Kidney (tissue), 14 donors: ENCODE measurements around the gene MRPS23. TPM values are rescaled to one million over a fixed set of nuclear protein-coding genes. Genes with fewer than 3 reads are reported as not detected.

Experiments used
- DNase-seq, 5 donors: peaks; one replicate each; pipeline ENCODE4 v3.0.0-alpha.2; 2013 to 2020
- FAIRE-seq: peaks from 2 replicates; lab custom pipeline; 2012; peaks lifted over from hg19 to GRCh38; lab: Jason Lieb, UNC
- H3K27ac ChIP-seq, 2 donors: one replicate each; pipeline ENCODE4 v1.7.0; 2013; ENCODE audit warnings: low read depth in 2 of 2, low read length in 2 of 2, inconsistent platforms in 1 of 2
- H3K27me3 ChIP-seq: one replicate; pipeline ENCODE4 v1.7.1; 2013; ENCODE audit warnings: low read length, inconsistent platforms; ENCODE audit not compliant: control insufficient read depth, insufficient read depth
- H3K36me3 ChIP-seq, 3 donors: one replicate each; pipeline versions ENCODE4 v1.7.0 to v1.7.1; 2013; ENCODE audit warnings: low read length in 3 of 3, control low read depth in 1 of 3, inconsistent platforms in 1 of 3; ENCODE audit not compliant: insufficient read depth in 3 of 3, control insufficient read depth in 2 of 3
- H3K4me1 ChIP-seq, 3 donors: one replicate each; pipeline versions ENCODE4 v1.7.0 to v1.7.1; 2013; ENCODE audit warnings: low read length in 3 of 3, inconsistent platforms in 1 of 3, low read depth in 1 of 3; ENCODE audit not compliant: control insufficient read depth in 2 of 3, insufficient read depth in 2 of 3
- H3K4me3 ChIP-seq, 3 donors: one replicate each; pipeline versions ENCODE4 v1.7.0 to v1.8.1; 2013; ENCODE audit warnings: low read length in 3 of 3, control low read depth in 1 of 3, inconsistent platforms in 1 of 3
- H3K9ac ChIP-seq, 3 donors: one replicate each; pipeline versions ENCODE4 v1.7.0 to v1.7.1; 2013; ENCODE audit warnings: low read length in 3 of 3, control low read depth in 1 of 3, inconsistent platforms in 1 of 3
- H3K9me3 ChIP-seq, 3 donors: one replicate each; pipeline versions ENCODE4 v1.7.0 to v1.7.1; 2013; ENCODE audit warnings: low read length in 3 of 3, control low read depth in 1 of 3, inconsistent platforms in 1 of 3; ENCODE audit not compliant: control insufficient read depth in 2 of 3, insufficient read depth in 1 of 3
- intact Hi-C: fragments of 100-400 bp; cut with DNase I; formaldehyde crosslinking; loops from one replicate; pipeline ENCODE4 v1.11.1; 2022
- polyA plus RNA-seq: library from polyadenylated mRNA; stranded (reverse); fragments of 350-450 nt; fragmentation: Illumina TruSeq; extraction: RNeasy Lipid Tissue Mini Kit (QIAGEN cat#74804); gene quantifications from one replicate; pipeline ENCODE4 v1.2.3, GENCODE V29; 2014; ENCODE audit warnings: low read depth, low replicate concordance; ENCODE audit not compliant: insufficient read depth
- total RNA-seq: library from RNA; stranded (reverse); fragmentation: NEBNext Ultra II Directional; extraction: Animal tissue kit (Norgen Biotek cat#: 25700); gene quantifications from one replicate; pipeline ENCODE4 v1.2.1, GENCODE V29; 2021
- TF ChIP-seq, protein P1 (sequence below): IDR thresholded peaks from 3 replicates; pipeline ENCODE4 v1.5.1; 2012; ENCODE audit warnings: mild to moderate bottlenecking, moderate library complexity, borderline replicate concordance; ENCODE audit not compliant: insufficient read depth; ENCODE audit errors: extremely low read depth
- donor health status: control.
- donor health status: control.
- donor health status: control.
- donor health status: control.
- donor health status: control.
- donor health status: DM: yes; HTN: yes; CAD: no.
- donor health status: Normal renal cell carcinoma (clear cell type).

MRPS23 gene
- total and polyA plus RNA-seq, 2 donors from 2014 or later: 40.2 to 75.3 TPM

DNA sequence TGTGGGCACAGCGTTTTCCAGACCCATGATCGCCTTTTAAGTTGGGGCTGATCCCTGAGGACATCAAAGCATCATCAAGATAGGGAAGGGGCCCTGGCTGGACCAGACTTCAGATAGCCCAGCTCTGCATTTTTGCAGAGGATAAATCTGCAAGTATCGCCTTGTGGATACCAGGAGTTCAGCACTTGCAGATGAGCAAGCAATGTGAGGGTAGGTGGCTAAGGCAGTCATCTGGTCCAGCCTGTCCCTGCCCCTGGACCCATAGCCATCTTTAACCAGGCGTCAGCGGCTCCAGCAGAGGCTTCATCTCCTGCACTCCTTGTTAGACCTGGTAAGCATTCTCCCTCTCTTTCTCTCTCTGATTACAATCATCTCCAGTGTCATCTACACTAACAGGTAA, 9.0 kb upstream of the MRPS23 start:
- Histone ChIP-seq H3K9me3 (no peaks in the 10 kb centered on the region), H3K4me3 (no peak overlapping the region), H3K36me3 (no peaks in the 10 kb centered on the region), H3K4me1 (peaks cover 0 to 23% (median 11%) of the 10 kb centered on the region in 3 donors), H3K27ac (no peak overlapping the region), H3K9ac (peak overlapping the region in 1 of 3 donors; percentile 23), H3K27me3 (no peaks in the 10 kb centered on the region)
- intact Hi-C loops: loop anchor here (5.0 to 10.0 kb wide), 2 partner anchors 143 to 256 kb away; no protein-coding TSS in a partner anchor
- no peak for FAIRE-seq
- DNase-seq: no peak
- TF ChIP-seq, protein P1, sequence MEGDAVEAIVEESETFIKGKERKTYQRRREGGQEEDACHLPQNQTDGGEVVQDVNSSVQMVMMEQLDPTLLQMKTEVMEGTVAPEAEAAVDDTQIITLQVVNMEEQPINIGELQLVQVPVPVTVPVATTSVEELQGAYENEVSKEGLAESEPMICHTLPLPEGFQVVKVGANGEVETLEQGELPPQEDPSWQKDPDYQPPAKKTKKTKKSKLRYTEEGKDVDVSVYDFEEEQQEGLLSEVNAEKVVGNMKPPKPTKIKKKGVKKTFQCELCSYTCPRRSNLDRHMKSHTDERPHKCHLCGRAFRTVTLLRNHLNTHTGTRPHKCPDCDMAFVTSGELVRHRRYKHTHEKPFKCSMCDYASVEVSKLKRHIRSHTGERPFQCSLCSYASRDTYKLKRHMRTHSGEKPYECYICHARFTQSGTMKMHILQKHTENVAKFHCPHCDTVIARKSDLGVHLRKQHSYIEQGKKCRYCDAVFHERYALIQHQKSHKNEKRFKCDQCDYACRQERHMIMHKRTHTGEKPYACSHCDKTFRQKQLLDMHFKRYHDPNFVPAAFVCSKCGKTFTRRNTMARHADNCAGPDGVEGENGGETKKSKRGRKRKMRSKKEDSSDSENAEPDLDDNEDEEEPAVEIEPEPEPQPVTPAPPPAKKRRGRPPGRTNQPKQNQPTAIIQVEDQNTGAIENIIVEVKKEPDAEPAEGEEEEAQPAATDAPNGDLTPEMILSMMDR: no peak

DNA sequence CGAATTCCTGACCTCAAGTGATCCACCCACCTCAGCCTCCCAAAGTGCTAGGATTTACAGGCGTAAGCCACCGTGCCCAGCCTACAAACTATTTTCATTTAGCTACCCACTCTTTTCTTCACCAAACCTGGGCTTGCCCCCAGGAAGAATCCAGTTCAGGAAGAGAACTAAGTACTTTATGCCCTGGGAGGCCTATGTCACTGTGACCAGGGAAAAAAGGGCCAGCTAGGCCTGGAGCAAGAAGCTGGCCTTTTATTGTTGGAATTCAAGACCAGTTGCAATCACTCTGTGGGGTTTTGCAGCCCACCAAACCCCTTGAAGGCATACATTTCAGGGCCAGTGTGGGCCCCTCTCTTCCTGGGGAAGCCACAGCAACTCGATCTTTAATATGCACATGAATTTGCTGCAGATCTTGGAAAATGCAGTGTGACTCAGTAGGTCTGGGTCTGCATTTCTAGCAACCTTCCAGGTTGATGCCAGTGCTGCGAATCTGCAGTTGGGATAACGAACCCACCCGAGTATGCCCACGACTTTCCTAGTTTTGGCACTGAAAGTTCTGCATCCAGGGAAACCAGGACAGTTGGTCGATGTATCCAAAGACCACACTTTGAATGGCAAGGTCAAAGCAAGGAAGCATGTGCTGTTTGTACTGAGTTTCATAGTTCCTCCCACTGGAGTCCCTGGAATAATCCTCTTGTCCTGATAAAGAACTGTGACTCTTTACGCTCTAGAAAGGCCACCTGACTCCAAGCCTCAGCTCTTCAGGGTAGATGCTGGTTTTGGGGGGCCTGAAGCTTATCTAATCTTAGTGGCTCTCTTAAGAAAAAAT, 7.2 kb upstream of the MRPS23 start:
- H3K4me3 ChIP-seq: no peak overlapping the region
- no peak overlapping the region for H3K27ac ChIP-seq
- intact Hi-C loops: loop anchor here (5.0 to 10.0 kb wide), 2 partner anchors 145 to 258 kb away; no protein-coding TSS in a partner anchor
- FAIRE-seq (no peak), DNase-seq (no peak)
- no peaks in the 10 kb centered on the region for H3K36me3 ChIP-seq
- peaks cover 0 to 21% (median 11%) of the 10 kb centered on the region in 3 donors for H3K4me1 ChIP-seq
- H3K9ac ChIP-seq: no peak overlapping the region
- no peaks in the 10 kb centered on the region for H3K27me3 ChIP-seq
- TF ChIP-seq, protein P1: no peak
- no peaks in the 10 kb centered on the region for H3K9me3 ChIP-seq

DNA sequence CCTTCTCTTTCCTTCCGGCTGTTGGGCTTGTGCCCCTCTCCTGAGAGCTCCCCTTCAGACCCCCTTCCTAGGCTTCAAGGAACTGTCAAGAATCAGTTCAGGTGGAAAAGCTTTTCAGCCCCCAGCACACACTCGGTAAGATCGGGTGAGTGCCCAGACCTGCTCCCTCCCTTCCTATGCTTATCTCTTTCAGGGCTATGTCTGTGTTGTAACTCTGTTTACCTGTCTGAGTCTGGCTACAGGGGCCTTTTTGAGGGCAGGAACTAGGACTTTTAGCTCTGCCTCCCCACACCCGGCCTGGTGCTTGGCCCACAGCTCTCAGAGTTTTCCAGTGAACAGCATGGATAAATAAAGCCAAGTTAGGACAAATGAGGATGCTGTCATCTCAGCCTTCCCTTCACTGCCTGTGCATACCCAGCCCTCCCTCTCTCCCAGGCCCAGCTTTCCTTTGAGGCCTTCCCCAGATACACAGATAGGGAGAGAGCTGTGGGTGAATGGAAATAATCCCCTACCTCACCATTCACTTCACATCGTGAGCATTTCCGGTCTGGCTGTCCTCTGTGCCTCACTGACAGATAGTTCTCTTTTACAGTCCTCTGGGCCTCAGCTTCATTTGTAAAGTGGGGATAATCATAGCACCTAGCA, 5.7 kb upstream of the MRPS23 start:
- Histone ChIP-seq H3K9me3 (no peaks in the 10 kb centered on the region), H3K4me1 (peaks cover 0 to 17% (median 6%) of the 10 kb centered on the region in 3 donors), H3K27ac (no peak overlapping the region), H3K27me3 (no peaks in the 10 kb centered on the region), H3K9ac (no peak overlapping the region), H3K4me3 (no peak overlapping the region), H3K36me3 (no peaks in the 10 kb centered on the region)
- FAIRE-seq (no peak), DNase-seq (no peak)
- intact Hi-C loops: loop anchor here (5.0 to 10.0 kb wide), 2 partner anchors 147 to 259 kb away; no protein-coding TSS in a partner anchor
- TF ChIP-seq, protein P1: no peak
